ENCODE results near the gene FAM222A.

- TF ChIP-seq YY1 (IDR thresholded peaks at IDR 0.05; ENCODE audit: insufficient read depth, insufficient read length), result no peak
- no peak for TF ChIP-seq SUZ12 (IDR thresholded peaks at IDR 0.05; ENCODE audit: extremely low read depth, insufficient read depth, insufficient read length)
- TF ChIP-seq ZNF274 (IDR thresholded peaks at IDR 0.05; ENCODE audit: low read depth, low read length), result no peak
These were observed 49.1 kb downstream of the FAM222A start for GRCh38 chr12:109762673-109763191.

Data from NT2/D1 (cell line).